WTC11 (cell line): ENCODE measurements around the gene RHOH. TPM values are rescaled to one million over a fixed set of nuclear protein-coding genes. Genes with fewer than 3 reads are reported as not detected.

Experiments used
- ATAC-seq: fragments of 200-7000 bp; cut with Tn5 transposase; 2 replicates; pipeline ENCODE4 v1.10.0; 2021; ENCODE audit warnings: mild to moderate bottlenecking, moderate library complexity
- CTCF ChIA-PET: fragments of 300-600 bp; sonication (Branson Sonifier 250); formaldehyde crosslinking; loops from one replicate; lab custom pipeline; 2021; ENCODE audit warnings: antibody characterized with exemption; lab: Charles Lee
- POLR2A ChIA-PET: fragments of 350-600 bp; sonication (Branson Sonifier 250); formaldehyde crosslinking; loops from one replicate; lab custom pipeline; 2021; ENCODE audit warnings: antibody characterized with exemption; lab: Charles Lee
- DNase-seq: peaks from one replicate; pipeline ENCODE4 v3.0.0; 2021; ENCODE audit warnings: low spot score
- H3K27ac Mint-ChIP-seq: 2 replicates; pipeline ENCODE4 v1.8.0; 2021; ENCODE audit warnings: mixed read lengths
- H3K27me3 Mint-ChIP-seq: 2 replicates; pipeline ENCODE4 v1.8.0; 2021; ENCODE audit warnings: low read depth, mild to moderate bottlenecking, moderate library complexity, mixed read lengths
- H3K36me3 Mint-ChIP-seq: 2 replicates; pipeline ENCODE4 v1.8.0; 2021; ENCODE audit warnings: mixed read lengths
- H3K4me1 Mint-ChIP-seq: 2 replicates; pipeline ENCODE4 v1.8.0; 2022; ENCODE audit warnings: mixed read lengths
- H3K4me3 Mint-ChIP-seq: 2 replicates; pipeline ENCODE4 v1.8.0; 2021; ENCODE audit warnings: mild to moderate bottlenecking, moderate library complexity, mixed read lengths
- H3K9me3 Mint-ChIP-seq: 2 replicates; pipeline ENCODE4 v1.8.0; 2021; ENCODE audit warnings: mixed read lengths
- ARID4B ChIP-seq: sonication (generic); formaldehyde crosslinking; IDR thresholded peaks from 2 replicates; pipeline ENCODE4 v1.8.0; 2023; ENCODE audit warnings: missing genetic modification reagents, mild to moderate bottlenecking, borderline replicate concordance
- CTCF ChIP-seq: fragments of 200-600 bp; IDR thresholded peaks from 2 replicates; pipeline ENCODE4 v1.8.0; 2022; ENCODE audit warnings: antibody characterized with exemption
- ELF4 ChIP-seq: sonication (generic); formaldehyde crosslinking; IDR thresholded peaks from 2 replicates; pipeline ENCODE4 v1.8.1; 2022; ENCODE audit warnings: low read depth, mild to moderate bottlenecking, moderate library complexity, missing genetic modification reagents
- ESRRA ChIP-seq: sonication (generic); formaldehyde crosslinking; IDR thresholded peaks from 2 replicates; pipeline ENCODE4 v1.8.1; 2022; ENCODE audit warnings: mild to moderate bottlenecking, missing genetic modification reagents, borderline replicate concordance
- FOXJ3 ChIP-seq: sonication (generic); formaldehyde crosslinking; IDR thresholded peaks from 2 replicates; pipeline ENCODE4 v1.9.0; 2021; ENCODE audit warnings: missing genetic modification reagents, mild to moderate bottlenecking, borderline replicate concordance
- FOXK1 ChIP-seq: sonication (generic); formaldehyde crosslinking; IDR thresholded peaks from 2 replicates; pipeline ENCODE4 v1.8.0; 2022; ENCODE audit warnings: mild to moderate bottlenecking, moderate library complexity, missing genetic modification reagents
- GABPB1 ChIP-seq: sonication (generic); formaldehyde crosslinking; IDR thresholded peaks from 2 replicates; pipeline ENCODE4 v1.8.1; 2023; ENCODE audit warnings: mild to moderate bottlenecking, missing genetic modification reagents
- GTF2I ChIP-seq: fragments of 250-450 bp; sonication (Bioruptor Pico); conservative IDR thresholded peaks from 2 replicates; pipeline ENCODE4 v1.4.0; 2021; ENCODE audit warnings: mild to moderate bottlenecking
- HMGA2 ChIP-seq: fragments of 250-450 bp; sonication (Bioruptor Pico); IDR thresholded peaks from 2 replicates; pipeline ENCODE4 v1.4.0; 2021; ENCODE audit warnings: mild to moderate bottlenecking, moderate library complexity
- MLX ChIP-seq: sonication (generic); formaldehyde crosslinking; IDR thresholded peaks from 2 replicates; pipeline ENCODE4 v1.8.1; 2023; ENCODE audit warnings: mild to moderate bottlenecking, missing genetic modification reagents, moderate library complexity
- NFE2L1 ChIP-seq: sonication (generic); formaldehyde crosslinking; IDR thresholded peaks from 2 replicates; pipeline ENCODE4 v1.8.1; 2023; ENCODE audit warnings: missing genetic modification reagents
- NFYB ChIP-seq: sonication (generic); formaldehyde crosslinking; conservative IDR thresholded peaks from 2 replicates; pipeline ENCODE4 v1.8.0; 2022; ENCODE audit warnings: low read depth, missing genetic modification reagents
- NR2C2 ChIP-seq: sonication (generic); formaldehyde crosslinking; IDR thresholded peaks from 2 replicates; pipeline ENCODE4 v1.8.0; 2022; ENCODE audit warnings: mild to moderate bottlenecking, missing genetic modification reagents
- OVOL2 ChIP-seq: fragments of 250-450 bp; sonication (Bioruptor Pico); IDR thresholded peaks from 2 replicates; pipeline ENCODE4 v1.9.0; 2021; ENCODE audit warnings: mild to moderate bottlenecking, borderline replicate concordance
- PRRX2 ChIP-seq: fragments of 250-450 bp; sonication (Bioruptor Pico); IDR thresholded peaks from 2 replicates; pipeline ENCODE4 v1.8.0; 2021; ENCODE audit warnings: mild to moderate bottlenecking
- RORB ChIP-seq: fragments of 250-450 bp; sonication (Bioruptor Pico); IDR thresholded peaks from 2 replicates; pipeline ENCODE4 v1.9.0; 2021; ENCODE audit warnings: mild to moderate bottlenecking
- SP1 ChIP-seq: sonication (generic); formaldehyde crosslinking; conservative IDR thresholded peaks from 2 replicates; pipeline ENCODE4 v1.8.1; 2022; ENCODE audit warnings: missing genetic modification reagents
- STAT6 ChIP-seq: sonication (generic); formaldehyde crosslinking; conservative IDR thresholded peaks from 2 replicates; pipeline ENCODE4 v1.8.1; 2023; ENCODE audit warnings: mild to moderate bottlenecking, low read depth, missing genetic modification reagents, moderate library complexity
- TEAD1 ChIP-seq: sonication (generic); formaldehyde crosslinking; IDR thresholded peaks from 2 replicates; pipeline ENCODE4 v1.8.0; 2022; ENCODE audit warnings: mild to moderate bottlenecking, missing genetic modification reagents
- ZNF219 ChIP-seq: sonication (generic); formaldehyde crosslinking; IDR thresholded peaks from 2 replicates; pipeline ENCODE4 v1.8.0; 2023; ENCODE audit warnings: missing genetic modification reagents, mild to moderate bottlenecking, borderline replicate concordance
- ZSCAN18 ChIP-seq: fragments of 250-450 bp; sonication (Bioruptor Pico); IDR thresholded peaks from 2 replicates; pipeline ENCODE4 v2.1.2; 2022; ENCODE audit warnings: mild to moderate bottlenecking, moderate library complexity
- total RNA-seq: library from RNA; stranded (reverse); gene quantifications from 3 replicates; pipeline ENCODE4 v1.2.3, GENCODE V29; 2021
- TF ChIP-seq, protein P1 (sequence below): sonication (generic); formaldehyde crosslinking; IDR thresholded peaks from 2 replicates; pipeline ENCODE4 v1.8.0; 2022; ENCODE audit warnings: mild to moderate bottlenecking, missing genetic modification reagents

Gene RHOH
- total RNA-seq, 1 experiment from 2014 or later = 8.7 TPM

DNA sequence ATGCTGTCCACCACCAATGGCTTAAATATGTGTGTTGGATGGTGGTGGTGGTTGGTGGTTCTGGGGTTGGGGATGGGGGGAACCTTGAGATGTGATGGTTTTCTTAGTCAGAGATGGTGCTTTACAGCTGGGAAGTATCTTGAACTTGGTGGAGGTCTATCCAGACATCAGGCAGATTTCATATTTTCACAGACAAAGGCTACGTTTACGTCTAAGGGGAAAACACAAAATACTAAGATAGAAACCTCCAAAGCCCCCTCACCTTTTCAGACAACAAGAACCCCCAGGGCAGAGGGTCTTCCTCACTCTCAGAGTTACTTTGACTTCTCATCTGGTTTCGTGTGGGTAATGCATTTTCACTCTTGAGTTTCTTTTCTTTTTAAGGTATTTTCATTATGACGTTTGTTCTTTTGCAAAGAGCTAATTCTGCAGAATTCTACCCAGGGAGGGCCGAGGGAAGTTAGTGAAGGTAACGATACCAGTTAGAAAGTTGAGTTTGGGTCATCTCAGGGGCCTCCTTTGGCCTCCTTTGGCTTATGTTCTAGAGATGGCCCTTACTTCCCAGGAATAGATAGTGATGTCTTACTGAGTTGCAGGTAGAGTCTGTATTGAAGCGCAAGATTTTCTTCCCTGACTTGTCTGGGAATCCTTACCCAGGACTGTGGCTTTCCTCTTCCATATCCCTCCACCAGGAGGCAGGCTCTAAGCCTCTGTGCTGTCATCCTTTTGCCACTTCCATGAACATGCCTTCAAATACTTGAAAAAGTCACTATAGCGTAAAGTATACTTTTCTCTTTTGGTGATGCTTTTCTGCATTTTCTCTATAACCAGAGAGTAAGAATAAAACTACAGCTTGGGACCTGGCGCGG lies 31.9 kb downstream of the RHOH start:
- no peak for TF ChIP-seq ARID4B (CRISPR knock-in tag)
- peak; percentile 44; the same call in 1 of the 2 replicates for TF ChIP-seq CTCF
- TF ChIP-seq ESRRA (CRISPR knock-in tag) = no peak
- Mint-ChIP-seq H3K27me3 (no peaks in the 10 kb centered on the region), H3K36me3 (peaks cover 3% of the 10 kb centered on the region; the same call in 1 of the 2 replicates), H3K9me3 (peaks cover 4% of the 10 kb centered on the region), H3K27ac (0 out of 2 replicates have a peak overlapping the region, but pooled peaks have one; percentile 19), H3K4me3 (no peak overlapping the region), H3K4me1 (peaks cover 28% of the 10 kb centered on the region)
- peak; percentile 86 for ATAC-seq
- POLR2A ChIA-PET = no interaction called here
- CTCF ChIA-PET = interaction anchor here (0.8 to 2.9 kb wide), 8 partner anchors 11 to 97 kb away, joined by 3 to 10 read pairs (median 4); no protein-coding TSS in a partner anchor
- peak; percentile 52 for DNase-seq

GRCh38 chr4:40231316-40231863 lies 34.6 kb downstream of the RHOH start:
- Mint-ChIP-seq H3K36me3 (peaks cover 3% of the 10 kb centered on the region; the same call in 1 of the 2 replicates), H3K4me3 (no peak overlapping the region), H3K27me3 (no peaks in the 10 kb centered on the region), H3K4me1 (peaks cover 28% of the 10 kb centered on the region)
- no peak for DNase-seq
- no peak for TF ChIP-seq SP1 (CRISPR knock-in tag)
- TF ChIP-seq NFE2L1 (CRISPR knock-in tag) = no peak
- TF ChIP-seq OVOL2 (CRISPR knock-in tag) = no peak
- TF ChIP-seq RORB (CRISPR knock-in tag) = no peak
- TF ChIP-seq ELF4 (CRISPR knock-in tag) = no peak
- TF ChIP-seq HMGA2 = no peak
- TF ChIP-seq ZNF219 (CRISPR knock-in tag) = no peak
- TF ChIP-seq ZSCAN18 (CRISPR knock-in tag) = no peak
- no peak for TF ChIP-seq GABPB1
- no peak for TF ChIP-seq PRRX2 (CRISPR knock-in tag)
- TF ChIP-seq GTF2I (CRISPR knock-in tag) = no peak
- TF ChIP-seq STAT6 (CRISPR knock-in tag) = no peak
- TF ChIP-seq TEAD1 = no peak
- TF ChIP-seq MLX (CRISPR knock-in tag) = no peak
- TF ChIP-seq FOXK1 = no peak
- TF ChIP-seq FOXJ3 (CRISPR knock-in tag) = no peak
- TF ChIP-seq, protein P1, sequence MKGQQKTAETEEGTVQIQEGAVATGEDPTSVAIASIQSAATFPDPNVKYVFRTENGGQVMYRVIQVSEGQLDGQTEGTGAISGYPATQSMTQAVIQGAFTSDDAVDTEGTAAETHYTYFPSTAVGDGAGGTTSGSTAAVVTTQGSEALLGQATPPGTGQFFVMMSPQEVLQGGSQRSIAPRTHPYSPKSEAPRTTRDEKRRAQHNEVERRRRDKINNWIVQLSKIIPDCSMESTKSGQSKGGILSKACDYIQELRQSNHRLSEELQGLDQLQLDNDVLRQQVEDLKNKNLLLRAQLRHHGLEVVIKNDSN (CRISPR knock-in tag) = no peak
- TF ChIP-seq NFYB (CRISPR knock-in tag) = no peak
- TF ChIP-seq NR2C2 (CRISPR knock-in tag) = no peak
- TF ChIP-seq, all 79 proteins: peak for 0
- H3K9me3 Mint-ChIP-seq = peaks cover 4% of the 10 kb centered on the region
- ChIA-PET CTCF (interaction anchor here (0.6 to 2.9 kb wide), 5 partner anchors 14 to 86 kb away, joined by 3 to 12 read pairs (median 4); no protein-coding TSS in a partner anchor), POLR2A (no interaction called here)
- H3K27ac Mint-ChIP-seq = peak overlapping the region; percentile 78
- no peak; the same call in 1 of the 2 replicates for ATAC-seq
